WTC11 (cell line): Measurements from ENCODE around the gene SPACA7. TPM values are rescaled to one million over a fixed set of nuclear protein-coding genes. Genes with fewer than 3 reads are reported as not detected.

Experiments
- ATAC-seq: fragments of 200-7000 bp; cut with Tn5 transposase; 2 replicates; pipeline ENCODE4 v1.10.0; 2021; ENCODE audit warnings: mild to moderate bottlenecking, moderate library complexity
- CTCF ChIA-PET: fragments of 300-600 bp; sonication (Branson Sonifier 250); formaldehyde crosslinking; loops from one replicate; lab custom pipeline; 2021; ENCODE audit warnings: antibody characterized with exemption; lab: Charles Lee
- POLR2A ChIA-PET: fragments of 350-600 bp; sonication (Branson Sonifier 250); formaldehyde crosslinking; loops from one replicate; lab custom pipeline; 2021; ENCODE audit warnings: antibody characterized with exemption; lab: Charles Lee
- DNase-seq: peaks from one replicate; pipeline ENCODE4 v3.0.0; 2021; ENCODE audit warnings: low spot score
- H3K27ac Mint-ChIP-seq: 2 replicates; pipeline ENCODE4 v1.8.0; 2021; ENCODE audit warnings: mixed read lengths
- H3K27me3 Mint-ChIP-seq: 2 replicates; pipeline ENCODE4 v1.8.0; 2021; ENCODE audit warnings: low read depth, mild to moderate bottlenecking, moderate library complexity, mixed read lengths
- H3K36me3 Mint-ChIP-seq: 2 replicates; pipeline ENCODE4 v1.8.0; 2021; ENCODE audit warnings: mixed read lengths
- H3K4me1 Mint-ChIP-seq: 2 replicates; pipeline ENCODE4 v1.8.0; 2022; ENCODE audit warnings: mixed read lengths
- H3K4me3 Mint-ChIP-seq: 2 replicates; pipeline ENCODE4 v1.8.0; 2021; ENCODE audit warnings: mild to moderate bottlenecking, moderate library complexity, mixed read lengths
- H3K9me3 Mint-ChIP-seq: 2 replicates; pipeline ENCODE4 v1.8.0; 2021; ENCODE audit warnings: mixed read lengths
- ARID4B ChIP-seq: sonication (generic); formaldehyde crosslinking; IDR thresholded peaks from 2 replicates; pipeline ENCODE4 v1.8.0; 2023; ENCODE audit warnings: missing genetic modification reagents, mild to moderate bottlenecking, borderline replicate concordance
- CBFB ChIP-seq: sonication (generic); formaldehyde crosslinking; IDR thresholded peaks from 2 replicates; pipeline ENCODE4 v1.8.1; 2022; ENCODE audit warnings: mild to moderate bottlenecking, low read depth, missing genetic modification reagents
- E2F5 ChIP-seq: sonication (generic); formaldehyde crosslinking; IDR thresholded peaks from 2 replicates; pipeline ENCODE4 v1.8.1; 2022; ENCODE audit warnings: mild to moderate bottlenecking, moderate library complexity, missing genetic modification reagents
- ELF4 ChIP-seq: sonication (generic); formaldehyde crosslinking; IDR thresholded peaks from 2 replicates; pipeline ENCODE4 v1.8.1; 2022; ENCODE audit warnings: low read depth, mild to moderate bottlenecking, moderate library complexity, missing genetic modification reagents
- GABPB1 ChIP-seq: sonication (generic); formaldehyde crosslinking; IDR thresholded peaks from 2 replicates; pipeline ENCODE4 v1.8.1; 2023; ENCODE audit warnings: mild to moderate bottlenecking, missing genetic modification reagents
- GTF2I ChIP-seq: fragments of 250-450 bp; sonication (Bioruptor Pico); conservative IDR thresholded peaks from 2 replicates; pipeline ENCODE4 v1.4.0; 2021; ENCODE audit warnings: mild to moderate bottlenecking
- JAZF1 ChIP-seq: fragments of 250-450 bp; sonication (Bioruptor Pico); IDR thresholded peaks from 2 replicates; pipeline ENCODE4 v1.9.0; 2021; ENCODE audit warnings: moderate library complexity, mild to moderate bottlenecking, inconsistent platforms
- NFE2L1 ChIP-seq: sonication (generic); formaldehyde crosslinking; IDR thresholded peaks from 2 replicates; pipeline ENCODE4 v1.8.1; 2023; ENCODE audit warnings: missing genetic modification reagents
- NR3C1 ChIP-seq: sonication (generic); formaldehyde crosslinking; conservative IDR thresholded peaks from 2 replicates; pipeline ENCODE4 v1.8.1; 2023; ENCODE audit warnings: low read depth, mild to moderate bottlenecking, missing genetic modification reagents
- OVOL2 ChIP-seq: fragments of 250-450 bp; sonication (Bioruptor Pico); IDR thresholded peaks from 2 replicates; pipeline ENCODE4 v1.9.0; 2021; ENCODE audit warnings: mild to moderate bottlenecking, borderline replicate concordance
- RELA ChIP-seq: sonication (generic); formaldehyde crosslinking; IDR thresholded peaks from 2 replicates; pipeline ENCODE4 v1.8.1; 2022; ENCODE audit warnings: missing genetic modification reagents, mild to moderate bottlenecking, borderline replicate concordance
- SMAD3 ChIP-seq: sonication (generic); formaldehyde crosslinking; IDR thresholded peaks from 2 replicates; pipeline ENCODE4 v1.8.0; 2022; ENCODE audit warnings: missing genetic modification reagents, mild to moderate bottlenecking, borderline replicate concordance
- SMAD4 ChIP-seq: sonication (generic); formaldehyde crosslinking; IDR thresholded peaks from 2 replicates; pipeline ENCODE4 v1.8.0; 2022; ENCODE audit warnings: mild to moderate bottlenecking, missing genetic modification reagents
- SOX15 ChIP-seq: fragments of 250-450 bp; sonication (Bioruptor Pico); IDR thresholded peaks from 2 replicates; pipeline ENCODE4 v1.9.0; 2021; ENCODE audit warnings: mild to moderate bottlenecking
- SP1 ChIP-seq: sonication (generic); formaldehyde crosslinking; conservative IDR thresholded peaks from 2 replicates; pipeline ENCODE4 v1.8.1; 2022; ENCODE audit warnings: missing genetic modification reagents
- ZNF138 ChIP-seq: sonication (generic); formaldehyde crosslinking; conservative IDR thresholded peaks from 2 replicates; pipeline ENCODE4 v1.8.1; 2022; ENCODE audit warnings: mild to moderate bottlenecking, moderate library complexity, missing genetic modification reagents
- ZNF317 ChIP-seq: sonication (generic); formaldehyde crosslinking; IDR thresholded peaks from 2 replicates; pipeline ENCODE4 v1.8.1; 2023; ENCODE audit warnings: low read depth, mild to moderate bottlenecking, moderate library complexity, missing genetic modification reagents, borderline replicate concordance
- total RNA-seq: library from RNA; stranded (reverse); gene quantifications from 3 replicates; pipeline ENCODE4 v1.2.3, GENCODE V29; 2021
- TF ChIP-seq, protein P1 (sequence below): sonication (generic); formaldehyde crosslinking; IDR thresholded peaks from 2 replicates; pipeline ENCODE4 v1.8.0; 2022; ENCODE audit warnings: mild to moderate bottlenecking, missing genetic modification reagents
- TF ChIP-seq, protein P2 (sequence below): fragments of 250-450 bp; sonication (Bioruptor Pico); IDR thresholded peaks from 2 replicates; pipeline ENCODE4 v1.9.0; 2021; ENCODE audit warnings: mild to moderate bottlenecking, borderline replicate concordance

The SPACA7 gene
- total RNA-seq, 1 experiment from 2014 or later = not detected

GRCh38 chr13:112448621-112449544, 72.7 kb downstream of the SPACA7 start:
- H3K36me3 Mint-ChIP-seq = no peaks in the 10 kb centered on the region
- no peak for DNase-seq
- no peak for ATAC-seq
- TF ChIP-seq GABPB1 = no peak
- TF ChIP-seq ZNF317 (CRISPR knock-in tag) = no peak
- no peak for TF ChIP-seq SOX15 (CRISPR knock-in tag)
- no peak for TF ChIP-seq NR3C1 (CRISPR knock-in tag)
- no peak for TF ChIP-seq RELA (CRISPR knock-in tag)
- no peak for TF ChIP-seq NFE2L1 (CRISPR knock-in tag)
- TF ChIP-seq, protein P1, sequence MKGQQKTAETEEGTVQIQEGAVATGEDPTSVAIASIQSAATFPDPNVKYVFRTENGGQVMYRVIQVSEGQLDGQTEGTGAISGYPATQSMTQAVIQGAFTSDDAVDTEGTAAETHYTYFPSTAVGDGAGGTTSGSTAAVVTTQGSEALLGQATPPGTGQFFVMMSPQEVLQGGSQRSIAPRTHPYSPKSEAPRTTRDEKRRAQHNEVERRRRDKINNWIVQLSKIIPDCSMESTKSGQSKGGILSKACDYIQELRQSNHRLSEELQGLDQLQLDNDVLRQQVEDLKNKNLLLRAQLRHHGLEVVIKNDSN (CRISPR knock-in tag) = no peak
- ChIA-PET CTCF (no interaction called here), POLR2A (no interaction called here)
- H3K4me3 Mint-ChIP-seq = no peak overlapping the region
- H3K4me1 Mint-ChIP-seq = 0 out of 2 replicates have a peak, but pooled peaks cover under 1% of the 10 kb centered on the region
- H3K9me3 Mint-ChIP-seq = no peaks in the 10 kb centered on the region
- no peak overlapping the region for H3K27ac Mint-ChIP-seq
- H3K27me3 Mint-ChIP-seq = peaks cover 3% of the 10 kb centered on the region; the same call in 1 of the 2 replicates

GRCh38 chr13:112449545-112449930, 73.4 kb downstream of the SPACA7 start:
- CTCF ChIA-PET = no interaction called here
- Mint-ChIP-seq H3K27ac (no peak overlapping the region), H3K4me1 (no peaks in the 10 kb centered on the region)
- no peak for ATAC-seq
- TF ChIP-seq ZNF138 (CRISPR knock-in tag) = no peak
- no peak for TF ChIP-seq ELF4 (CRISPR knock-in tag)
- TF ChIP-seq JAZF1 (CRISPR knock-in tag) = no peak
- TF ChIP-seq OVOL2 (CRISPR knock-in tag) = no peak
- TF ChIP-seq E2F5 (CRISPR knock-in tag) = no peak
- TF ChIP-seq SP1 (CRISPR knock-in tag) = no peak
- TF ChIP-seq SMAD4 (CRISPR knock-in tag) = no peak
- TF ChIP-seq ARID4B (CRISPR knock-in tag) = no peak
- TF ChIP-seq SMAD3 (CRISPR knock-in tag) = no peak
- TF ChIP-seq, protein P2, sequence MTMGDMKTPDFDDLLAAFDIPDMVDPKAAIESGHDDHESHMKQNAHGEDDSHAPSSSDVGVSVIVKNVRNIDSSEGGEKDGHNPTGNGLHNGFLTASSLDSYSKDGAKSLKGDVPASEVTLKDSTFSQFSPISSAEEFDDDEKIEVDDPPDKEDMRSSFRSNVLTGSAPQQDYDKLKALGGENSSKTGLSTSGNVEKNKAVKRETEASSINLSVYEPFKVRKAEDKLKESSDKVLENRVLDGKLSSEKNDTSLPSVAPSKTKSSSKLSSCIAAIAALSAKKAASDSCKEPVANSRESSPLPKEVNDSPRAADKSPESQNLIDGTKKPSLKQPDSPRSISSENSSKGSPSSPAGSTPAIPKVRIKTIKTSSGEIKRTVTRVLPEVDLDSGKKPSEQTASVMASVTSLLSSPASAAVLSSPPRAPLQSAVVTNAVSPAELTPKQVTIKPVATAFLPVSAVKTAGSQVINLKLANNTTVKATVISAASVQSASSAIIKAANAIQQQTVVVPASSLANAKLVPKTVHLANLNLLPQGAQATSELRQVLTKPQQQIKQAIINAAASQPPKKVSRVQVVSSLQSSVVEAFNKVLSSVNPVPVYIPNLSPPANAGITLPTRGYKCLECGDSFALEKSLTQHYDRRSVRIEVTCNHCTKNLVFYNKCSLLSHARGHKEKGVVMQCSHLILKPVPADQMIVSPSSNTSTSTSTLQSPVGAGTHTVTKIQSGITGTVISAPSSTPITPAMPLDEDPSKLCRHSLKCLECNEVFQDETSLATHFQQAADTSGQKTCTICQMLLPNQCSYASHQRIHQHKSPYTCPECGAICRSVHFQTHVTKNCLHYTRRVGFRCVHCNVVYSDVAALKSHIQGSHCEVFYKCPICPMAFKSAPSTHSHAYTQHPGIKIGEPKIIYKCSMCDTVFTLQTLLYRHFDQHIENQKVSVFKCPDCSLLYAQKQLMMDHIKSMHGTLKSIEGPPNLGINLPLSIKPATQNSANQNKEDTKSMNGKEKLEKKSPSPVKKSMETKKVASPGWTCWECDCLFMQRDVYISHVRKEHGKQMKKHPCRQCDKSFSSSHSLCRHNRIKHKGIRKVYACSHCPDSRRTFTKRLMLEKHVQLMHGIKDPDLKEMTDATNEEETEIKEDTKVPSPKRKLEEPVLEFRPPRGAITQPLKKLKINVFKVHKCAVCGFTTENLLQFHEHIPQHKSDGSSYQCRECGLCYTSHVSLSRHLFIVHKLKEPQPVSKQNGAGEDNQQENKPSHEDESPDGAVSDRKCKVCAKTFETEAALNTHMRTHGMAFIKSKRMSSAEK (CRISPR knock-in tag) = no peak
- TF ChIP-seq GTF2I = no peak
- TF ChIP-seq CBFB (CRISPR knock-in tag) = no peak
- TF ChIP-seq SOX15 (CRISPR knock-in tag) = no peak
- TF ChIP-seq, all 79 proteins: peak for 0
- no peak overlapping the region for H3K4me3 Mint-ChIP-seq
- DNase-seq = no peak
- POLR2A ChIA-PET = no interaction called here
- H3K9me3 Mint-ChIP-seq = no peaks in the 10 kb centered on the region
- no peaks in the 10 kb centered on the region for H3K27me3 Mint-ChIP-seq
- H3K36me3 Mint-ChIP-seq = no peaks in the 10 kb centered on the region
